Transverse colon (tissue), 4 donors: Measurements from ENCODE around the gene C1QL2. TPM values are rescaled to one million over a fixed set of nuclear protein-coding genes. Genes with fewer than 3 reads are reported as not detected.

Experiments used
- DNase-seq: peaks from one replicate; pipeline ENCODE4 v3.0.0-alpha.2; 2019
- H3K27ac ChIP-seq, 4 donors: fragments of 200-600 bp; sonication (generic); 2 replicates each; pipeline ENCODE4 v1.5.1; 2016 to 2018; ENCODE audit warnings: inconsistent platforms in 4 of 4
- H3K27me3 ChIP-seq: fragments of 200-600 bp; sonication (generic); 2 replicates; pipeline ENCODE4 v1.5.1; 2017; ENCODE audit warnings: inconsistent platforms
- H3K36me3 ChIP-seq, 4 donors: fragments of 200-600 bp; sonication (generic); 2 replicates each; pipeline ENCODE4 v1.5.1; 2017 to 2019; ENCODE audit warnings: inconsistent platforms in 4 of 4
- H3K4me1 ChIP-seq, 4 donors: fragments of 200-600 bp; sonication (generic); 2 replicates each; pipeline ENCODE4 v1.5.1; 2017 to 2020; ENCODE audit warnings: inconsistent platforms in 4 of 4
- H3K4me3 ChIP-seq, 4 donors: fragments of 200-600 bp; sonication (generic); 1 replicate in 1 of 4; 2 replicates in 3 of 4; pipeline versions ENCODE4 v1.5.1 to v1.6.1; 2017 to 2019; ENCODE audit warnings: inconsistent platforms in 4 of 4
- H3K9me3 ChIP-seq, 2 donors: fragments of 200-600 bp; sonication (generic); 2 replicates each; pipeline ENCODE4 v1.5.1; 2017 to 2019; ENCODE audit warnings: inconsistent platforms in 2 of 2
- EP300 ChIP-seq: sonication (generic); formaldehyde crosslinking; IDR thresholded peaks from one replicate; pipeline ENCODE4 v1.6.1; 2017; ENCODE audit warnings: antibody characterized with exemption, low read depth
- POLR2A ChIP-seq: fragments of 450-650 bp; IDR thresholded peaks from one replicate; pipeline ENCODE4 v1.6.1; 2016; ENCODE audit warnings: antibody characterized with exemption, mild to moderate bottlenecking, moderate library complexity
- POLR2AphosphoS5 ChIP-seq, 3 donors: sonication (generic); formaldehyde crosslinking; IDR thresholded peaks; one replicate each; pipeline ENCODE4 v1.6.1; 2016; ENCODE audit warnings: antibody characterized with exemption in 3 of 3
- WGBS, 2 donors: methylation state at CpG; one replicate each; pipeline ENCODE4 v1.1.5; 2018; ENCODE audit warnings: low coverage in 1 of 2; 5-methylcytosine and 5-hydroxymethylcytosine counted together
- in situ Hi-C, 4 donors: fragments of 200-750 bp; cut with MboI; loops; one replicate each; pipeline versions ENCODE4 v1.15.0 to v1.15.1; 2017; ENCODE audit warnings: low sequenced_read_pairs in 3 of 4, low pct_ligation_motif_present in 1 of 4, low pct_unique_long_range_greater_than_20kb in 1 of 4
- intact Hi-C: fragments of 100-400 bp; cut with DNase I; formaldehyde crosslinking; loops from one replicate; pipeline ENCODE4 v1.15.1; 2023; ENCODE audit warnings: low total_unique reads
- total RNA-seq, 4 donors: library from RNA; depleted of rRNA; stranded (reverse); fragments of >200 nt; gene quantifications; one replicate each; pipeline ENCODE4 v1.1.0, GENCODE V29; 2016
- TF ChIP-seq, protein P1 (sequence below), 5 experiments: fragments of 200-600 bp in 3 of 5; fragments of 450-650 bp in 2 of 5; sonication (generic) in 3 of 5; IDR thresholded peaks; 1 replicate in 2 of 5; 2 replicates in 3 of 5; pipeline ENCODE4 v1.5.1; 2016 to 2017; ENCODE audit warnings: antibody characterized with exemption in 5 of 5, inconsistent platforms in 3 of 5, mild to moderate bottlenecking in 2 of 5, moderate library complexity in 1 of 5

Gene C1QL2
- total RNA-seq, 4 donors from 2014 or later = not detected

DNA sequence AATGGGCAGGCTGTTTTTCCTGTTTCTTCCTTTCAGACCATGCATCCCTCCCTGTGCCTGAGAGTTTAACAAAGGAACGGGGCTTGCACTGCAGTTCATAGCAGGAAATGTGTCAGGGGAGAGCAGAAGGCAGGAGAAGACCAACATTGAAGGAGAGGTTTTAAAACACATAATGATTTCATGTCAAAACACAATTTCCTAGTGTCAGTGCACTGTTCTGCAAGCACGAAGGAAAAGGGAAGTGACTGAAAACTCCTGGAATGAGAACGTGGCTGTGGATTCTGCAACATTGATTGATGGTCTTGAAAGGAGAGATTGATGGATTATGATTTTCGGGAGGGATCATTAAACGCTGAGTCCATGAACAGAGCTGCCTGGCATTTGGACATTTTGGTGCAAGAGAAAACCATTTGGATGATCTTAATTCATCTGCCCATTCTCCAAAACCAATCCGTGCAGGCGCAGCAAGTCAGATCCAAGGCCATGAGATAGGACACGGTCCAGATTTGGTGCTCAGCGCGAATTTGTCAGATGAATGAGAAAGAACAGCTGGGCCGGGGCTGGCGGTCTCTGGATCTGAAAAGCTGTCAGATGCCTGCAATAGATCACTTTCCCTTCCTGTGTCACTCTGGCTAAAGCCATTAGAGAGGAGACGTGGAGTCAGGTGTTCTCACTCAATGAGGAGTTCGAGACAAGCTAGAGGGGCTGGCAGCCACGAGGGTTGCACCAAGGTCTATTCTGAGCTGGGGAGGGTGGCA, 38.4 kb downstream of the C1QL2 start:
- no peak for DNase-seq
- H3K27me3 ChIP-seq = peaks cover 17% of the 10 kb centered on the region
- WGBS, 2 donors = 46 to 54% methylated on average over 7 to 15 of the region's 15 CpGs
- no peaks in the 10 kb centered on the region for H3K36me3 ChIP-seq
- H3K4me3 ChIP-seq = no peak overlapping the region
- in situ Hi-C loops (no loop called here), intact Hi-C loops (loop anchor here (5.0 kb wide), 1 partner anchor 1293 kb away; no protein-coding TSS in a partner anchor)
- no peak overlapping the region for H3K27ac ChIP-seq
- no peak for TF ChIP-seq EP300
- no peak for TF ChIP-seq POLR2AphosphoS5 (IDR thresholded peaks at IDR 0.05)
- TF ChIP-seq POLR2A = no peak
- TF ChIP-seq, protein P1, sequence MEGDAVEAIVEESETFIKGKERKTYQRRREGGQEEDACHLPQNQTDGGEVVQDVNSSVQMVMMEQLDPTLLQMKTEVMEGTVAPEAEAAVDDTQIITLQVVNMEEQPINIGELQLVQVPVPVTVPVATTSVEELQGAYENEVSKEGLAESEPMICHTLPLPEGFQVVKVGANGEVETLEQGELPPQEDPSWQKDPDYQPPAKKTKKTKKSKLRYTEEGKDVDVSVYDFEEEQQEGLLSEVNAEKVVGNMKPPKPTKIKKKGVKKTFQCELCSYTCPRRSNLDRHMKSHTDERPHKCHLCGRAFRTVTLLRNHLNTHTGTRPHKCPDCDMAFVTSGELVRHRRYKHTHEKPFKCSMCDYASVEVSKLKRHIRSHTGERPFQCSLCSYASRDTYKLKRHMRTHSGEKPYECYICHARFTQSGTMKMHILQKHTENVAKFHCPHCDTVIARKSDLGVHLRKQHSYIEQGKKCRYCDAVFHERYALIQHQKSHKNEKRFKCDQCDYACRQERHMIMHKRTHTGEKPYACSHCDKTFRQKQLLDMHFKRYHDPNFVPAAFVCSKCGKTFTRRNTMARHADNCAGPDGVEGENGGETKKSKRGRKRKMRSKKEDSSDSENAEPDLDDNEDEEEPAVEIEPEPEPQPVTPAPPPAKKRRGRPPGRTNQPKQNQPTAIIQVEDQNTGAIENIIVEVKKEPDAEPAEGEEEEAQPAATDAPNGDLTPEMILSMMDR (IDR thresholded peaks at IDR 0.05) = no peak
- no peaks in the 10 kb centered on the region for H3K9me3 ChIP-seq
- H3K4me1 ChIP-seq = no peaks in the 10 kb centered on the region

DNA sequence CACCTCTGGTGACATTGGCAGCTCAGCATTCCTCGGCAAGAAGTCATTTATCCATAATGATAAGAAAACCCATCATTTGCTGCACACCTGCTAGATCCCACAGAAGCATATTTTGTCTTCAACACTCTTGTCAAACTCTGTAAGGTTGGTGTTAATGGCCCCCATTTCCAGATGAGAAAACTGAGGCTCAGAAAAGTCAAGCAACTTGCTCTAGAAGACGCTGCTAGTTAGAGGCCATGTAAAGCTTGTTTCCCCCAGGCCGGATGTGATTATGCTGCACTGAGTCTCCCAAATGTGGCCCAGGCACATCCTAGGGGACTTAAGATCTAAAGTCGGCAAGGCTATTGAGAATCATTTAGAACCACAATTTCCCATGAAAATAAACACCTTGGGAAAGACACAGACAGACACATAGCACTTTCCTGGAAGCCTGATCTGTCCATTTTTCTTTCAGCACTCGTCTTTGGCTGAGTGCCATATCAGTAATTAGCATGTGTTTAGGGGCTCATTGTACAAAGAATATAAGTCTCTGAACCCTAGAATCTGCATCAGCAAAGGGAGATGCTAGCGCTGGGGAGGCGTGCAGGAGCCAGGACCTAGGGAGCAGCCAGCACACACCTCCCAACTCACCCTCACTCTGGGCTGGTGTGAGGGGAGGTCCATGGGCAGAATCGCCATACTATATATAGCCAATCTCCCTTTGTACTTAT, 39.3 kb downstream of the C1QL2 start:
- no peak overlapping the region for H3K27ac ChIP-seq
- no peak overlapping the region for H3K4me3 ChIP-seq
- H3K36me3 ChIP-seq = no peaks in the 10 kb centered on the region
- DNase-seq = no peak
- H3K9me3 ChIP-seq = no peaks in the 10 kb centered on the region
- H3K27me3 ChIP-seq = peaks cover 21% of the 10 kb centered on the region
- intact Hi-C loops (no loop called here), in situ Hi-C loops (no loop called here)
- no peaks in the 10 kb centered on the region for H3K4me1 ChIP-seq
- TF ChIP-seq POLR2AphosphoS5 (IDR thresholded peaks at IDR 0.05) = no peak
- TF ChIP-seq POLR2A = no peak
- no peak for TF ChIP-seq EP300
- TF ChIP-seq, protein P1 (IDR thresholded peaks at IDR 0.05) = no peak
- 43 to 54% methylated on average over 1 to 8 of the region's 8 CpGs for WGBS, 2 donors

DNA sequence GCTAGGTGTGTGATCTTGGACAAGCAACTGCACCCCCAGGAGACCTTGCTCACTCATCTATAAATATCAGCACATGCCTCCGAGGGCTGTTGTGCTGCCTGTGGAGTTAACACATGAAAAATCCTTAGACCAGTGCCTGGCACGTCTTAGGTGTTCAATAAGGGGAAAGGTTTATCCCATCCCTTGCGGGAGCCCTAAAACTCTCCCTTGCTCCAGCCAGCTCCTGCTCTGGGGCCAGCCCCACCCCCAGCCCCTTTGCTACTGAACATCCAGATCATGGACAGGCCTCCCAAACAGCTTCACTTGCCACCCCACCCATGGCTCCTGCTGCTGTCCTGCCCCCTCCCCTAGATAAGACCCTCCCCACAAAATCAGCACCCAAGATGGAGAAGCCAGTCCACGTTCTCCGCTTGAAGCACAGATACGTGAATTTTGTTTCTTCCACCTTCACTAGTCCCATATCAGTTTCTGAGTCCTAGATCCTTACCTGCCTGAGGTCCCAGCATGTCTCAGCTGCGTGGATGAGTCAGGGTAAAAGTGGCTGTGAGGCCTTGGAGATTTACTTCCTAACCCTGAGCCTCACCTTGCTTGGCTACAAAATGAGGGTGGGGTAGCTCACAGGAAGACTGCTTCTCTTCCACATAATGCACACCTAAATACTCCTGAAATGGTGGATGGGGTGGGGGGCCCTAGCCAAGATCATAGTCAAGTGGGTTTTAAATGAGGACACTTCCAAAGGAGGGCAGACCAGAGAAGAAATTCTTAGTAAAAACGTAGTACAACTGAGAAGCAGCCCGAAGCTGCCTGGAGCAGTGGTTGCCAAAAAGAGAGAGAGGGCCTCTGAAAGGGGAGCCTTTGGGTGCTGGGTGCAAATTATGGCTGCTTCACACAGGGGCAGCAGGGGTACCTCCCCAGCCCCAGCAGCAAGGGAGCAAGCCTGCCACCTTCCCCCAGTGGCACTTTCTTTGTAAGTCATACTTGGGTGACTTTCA, 40.4 kb downstream of the C1QL2 start:
- H3K27ac ChIP-seq = no peak overlapping the region
- no peak for TF ChIP-seq EP300
- TF ChIP-seq, protein P1 (IDR thresholded peaks at IDR 0.05) = no peak
- TF ChIP-seq POLR2A = no peak
- no peak for TF ChIP-seq POLR2AphosphoS5 (IDR thresholded peaks at IDR 0.05)
- H3K27me3 ChIP-seq = peaks cover 25% of the 10 kb centered on the region
- no peaks in the 10 kb centered on the region for H3K9me3 ChIP-seq
- WGBS, 2 donors = 69% methylated on average over 9 of the region's 9 CpGs; no CpG with 5 or more reads in 1 of the 2 donors
- H3K4me3 ChIP-seq = no peak overlapping the region
- intact Hi-C loops = no loop called here
- no peak for DNase-seq
- in situ Hi-C loops = no loop called here
- H3K36me3 ChIP-seq = no peaks in the 10 kb centered on the region
- no peaks in the 10 kb centered on the region for H3K4me1 ChIP-seq
